ENCODE results near the gene SETBP1.

Gene SETBP1

DNA sequence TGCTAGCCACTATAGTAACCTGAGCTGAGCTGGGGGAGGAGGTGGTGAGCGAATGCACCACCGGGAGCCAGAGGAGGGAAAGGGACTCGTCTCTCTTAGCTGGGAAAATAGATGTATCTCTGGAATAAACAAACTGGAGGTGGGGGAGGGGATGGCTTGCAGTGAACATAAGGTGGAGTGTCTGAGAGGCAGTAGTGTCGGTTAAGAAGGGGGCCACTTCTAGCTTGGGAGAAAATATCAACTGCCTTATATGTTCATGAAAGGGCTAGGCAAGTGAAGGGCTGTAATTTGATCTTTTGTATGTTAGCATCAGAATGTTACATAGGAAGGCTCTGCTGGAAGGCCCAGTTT lies 2.2 kb downstream of the SETBP1 start (continued):
- no peak for TF ChIP-seq ZNF26 (tag by site-specific recombination; IDR thresholded peaks at IDR 0.05)
- TF ChIP-seq FEZF1 (tag by site-specific recombination; IDR thresholded peaks at IDR 0.05), result peak; percentile 32; the same call in 1 of the 2 replicates
- 0 out of 2 replicates have a peak, but pooled peaks have one; percentile 19 for TF ChIP-seq ZEB2 (tag by site-specific recombination; IDR thresholded peaks at IDR 0.05)
- peak; percentile 38; the same call in 1 of the 2 replicates for TF ChIP-seq ZNF335 (tag by site-specific recombination; conservative IDR thresholded peaks at IDR 0.05)
- no peak for TF ChIP-seq ZNF549 (tag by site-specific recombination; IDR thresholded peaks at IDR 0.05)
- peak; percentile 86 for TF ChIP-seq EGR2 (tag by site-specific recombination; IDR thresholded peaks at IDR 0.05; ENCODE audit: low read depth)
- TF ChIP-seq GLIS2 (tag by site-specific recombination; IDR thresholded peaks at IDR 0.05), result no peak
- TF ChIP-seq ZNF792 (tag by site-specific recombination; IDR thresholded peaks at IDR 0.05), result no peak
- TF ChIP-seq PATZ1 (tag by site-specific recombination; IDR thresholded peaks at IDR 0.05), result 0 out of 2 replicates have a peak, but pooled peaks have one; percentile 31
- no peak for TF ChIP-seq ZSCAN4 (tag by site-specific recombination; IDR thresholded peaks at IDR 0.05)
- TF ChIP-seq, protein P1, sequence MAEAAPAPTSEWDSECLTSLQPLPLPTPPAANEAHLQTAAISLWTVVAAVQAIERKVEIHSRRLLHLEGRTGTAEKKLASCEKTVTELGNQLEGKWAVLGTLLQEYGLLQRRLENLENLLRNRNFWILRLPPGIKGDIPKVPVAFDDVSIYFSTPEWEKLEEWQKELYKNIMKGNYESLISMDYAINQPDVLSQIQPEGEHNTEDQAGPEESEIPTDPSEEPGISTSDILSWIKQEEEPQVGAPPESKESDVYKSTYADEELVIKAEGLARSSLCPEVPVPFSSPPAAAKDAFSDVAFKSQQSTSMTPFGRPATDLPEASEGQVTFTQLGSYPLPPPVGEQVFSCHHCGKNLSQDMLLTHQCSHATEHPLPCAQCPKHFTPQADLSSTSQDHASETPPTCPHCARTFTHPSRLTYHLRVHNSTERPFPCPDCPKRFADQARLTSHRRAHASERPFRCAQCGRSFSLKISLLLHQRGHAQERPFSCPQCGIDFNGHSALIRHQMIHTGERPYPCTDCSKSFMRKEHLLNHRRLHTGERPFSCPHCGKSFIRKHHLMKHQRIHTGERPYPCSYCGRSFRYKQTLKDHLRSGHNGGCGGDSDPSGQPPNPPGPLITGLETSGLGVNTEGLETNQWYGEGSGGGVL (tag by site-specific recombination; IDR thresholded peaks at IDR 0.05), result 0 out of 2 replicates have a peak, but pooled peaks have one; percentile 37
- TF ChIP-seq, protein P2, sequence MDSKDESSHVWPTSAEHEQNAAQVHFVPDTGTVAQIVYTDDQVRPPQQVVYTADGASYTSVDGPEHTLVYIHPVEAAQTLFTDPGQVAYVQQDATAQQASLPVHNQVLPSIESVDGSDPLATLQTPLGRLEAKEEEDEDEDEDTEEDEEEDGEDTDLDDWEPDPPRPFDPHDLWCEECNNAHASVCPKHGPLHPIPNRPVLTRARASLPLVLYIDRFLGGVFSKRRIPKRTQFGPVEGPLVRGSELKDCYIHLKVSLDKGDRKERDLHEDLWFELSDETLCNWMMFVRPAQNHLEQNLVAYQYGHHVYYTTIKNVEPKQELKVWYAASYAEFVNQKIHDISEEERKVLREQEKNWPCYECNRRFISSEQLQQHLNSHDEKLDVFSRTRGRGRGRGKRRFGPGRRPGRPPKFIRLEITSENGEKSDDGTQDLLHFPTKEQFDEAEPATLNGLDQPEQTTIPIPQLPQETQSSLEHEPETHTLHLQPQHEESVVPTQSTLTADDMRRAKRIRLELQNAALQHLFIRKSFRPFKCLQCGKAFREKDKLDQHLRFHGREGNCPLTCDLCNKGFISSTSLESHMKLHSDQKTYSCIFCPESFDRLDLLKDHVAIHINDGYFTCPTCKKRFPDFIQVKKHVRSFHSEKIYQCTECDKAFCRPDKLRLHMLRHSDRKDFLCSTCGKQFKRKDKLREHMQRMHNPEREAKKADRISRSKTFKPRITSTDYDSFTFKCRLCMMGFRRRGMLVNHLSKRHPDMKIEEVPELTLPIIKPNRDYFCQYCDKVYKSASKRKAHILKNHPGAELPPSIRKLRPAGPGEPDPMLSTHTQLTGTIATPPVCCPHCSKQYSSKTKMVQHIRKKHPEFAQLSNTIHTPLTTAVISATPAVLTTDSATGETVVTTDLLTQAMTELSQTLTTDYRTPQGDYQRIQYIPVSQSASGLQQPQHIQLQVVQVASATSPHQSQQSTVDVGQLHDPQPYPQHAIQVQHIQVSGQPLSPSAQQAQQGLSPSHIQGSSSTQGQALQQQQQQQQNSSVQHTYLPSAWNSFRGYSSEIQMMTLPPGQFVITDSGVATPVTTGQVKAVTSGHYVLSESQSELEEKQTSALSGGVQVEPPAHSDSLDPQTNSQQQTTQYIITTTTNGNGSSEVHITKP (tag by site-specific recombination; IDR thresholded peaks at IDR 0.05), result peak; percentile 93
- TF ChIP-seq ZNF2 (tag by site-specific recombination; IDR thresholded peaks at IDR 0.05), result 0 out of 2 replicates have a peak, but pooled peaks have one; percentile 14
- peak; percentile 44; the same call in 1 of the 2 replicates for TF ChIP-seq ZNF600 (tag by site-specific recombination; IDR thresholded peaks at IDR 0.05)
- no peak for TF ChIP-seq ZNF433 (tag by site-specific recombination; IDR thresholded peaks at IDR 0.05; ENCODE audit: low read depth)
- no peak for TF ChIP-seq ZNF140 (tag by site-specific recombination; IDR thresholded peaks at IDR 0.05)
- TF ChIP-seq OVOL3 (tag by site-specific recombination; IDR thresholded peaks at IDR 0.05), result 0 out of 2 replicates have a peak, but pooled peaks have one; percentile 16
- TF ChIP-seq ZNF16 (tag by site-specific recombination; IDR thresholded peaks at IDR 0.05; ENCODE audit: low read depth), result 0 out of 2 replicates have a peak, but pooled peaks have one; percentile 41
- peak; percentile 91; the same call in 1 of the 2 replicates for TF ChIP-seq ZFHX2 (tag by site-specific recombination; conservative IDR thresholded peaks at IDR 0.05)
- TF ChIP-seq SALL2 (tag by site-specific recombination; IDR thresholded peaks at IDR 0.05; ENCODE audit: borderline replicate concordance), result no peak
- TF ChIP-seq ZBTB48 (tag by site-specific recombination; IDR thresholded peaks at IDR 0.05), result no peak
- no peak for TF ChIP-seq ZBTB26 (tag by site-specific recombination; optimal IDR thresholded peaks at IDR 0.05)
- peak; percentile 46; the same call in 1 of the 2 replicates for TF ChIP-seq SP7 (tag by site-specific recombination; IDR thresholded peaks at IDR 0.05)
- no peak for TF ChIP-seq ZNF121 (tag by site-specific recombination; IDR thresholded peaks at IDR 0.05)
- TF ChIP-seq ZNF24 (tag by site-specific recombination; IDR thresholded peaks at IDR 0.05), result no peak
- TF ChIP-seq SCRT1 (tag by site-specific recombination; IDR thresholded peaks at IDR 0.05; ENCODE audit: borderline replicate concordance), result no peak
- 0 out of 2 replicates have a peak, but pooled peaks have one; percentile 29 for TF ChIP-seq ZXDB (tag by site-specific recombination; IDR thresholded peaks at IDR 0.05)
- TF ChIP-seq YY1 (tag by site-specific recombination; IDR thresholded peaks at IDR 0.05), result no peak
- TF ChIP-seq, protein P3, sequence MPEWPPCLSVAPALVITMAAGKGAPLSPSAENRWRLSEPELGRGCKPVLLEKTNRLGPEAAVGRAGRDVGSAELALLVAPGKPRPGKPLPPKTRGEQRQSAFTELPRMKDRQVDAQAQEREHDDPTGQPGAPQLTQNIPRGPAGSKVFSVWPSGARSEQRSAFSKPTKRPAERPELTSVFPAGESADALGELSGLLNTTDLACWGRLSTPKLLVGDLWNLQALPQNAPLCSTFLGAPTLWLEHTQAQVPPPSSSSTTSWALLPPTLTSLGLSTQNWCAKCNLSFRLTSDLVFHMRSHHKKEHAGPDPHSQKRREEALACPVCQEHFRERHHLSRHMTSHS (tag by site-specific recombination; IDR thresholded peaks at IDR 0.05), result no peak
